HG02798 (cell line): ENCODE measurements around the gene COPG1.
A peak's percentile ranks its signal among the peaks of the same experiment; 100 is the strongest.
"Not testable (repeated sequence)": the region's sequence is repeated elsewhere in the genome, so short reads cannot be mapped to it uniquely, and the experiment has no call there.

Experiments used
- ATAC-seq: cut with Tn5 transposase; IDR thresholded peaks from one replicate; pipeline ENCODE4 v1.9.1; 2021; ENCODE audit warnings: mild to moderate bottlenecking; ENCODE audit not compliant: unreplicated experiment, poor library complexity

Gene COPG1, protein sequence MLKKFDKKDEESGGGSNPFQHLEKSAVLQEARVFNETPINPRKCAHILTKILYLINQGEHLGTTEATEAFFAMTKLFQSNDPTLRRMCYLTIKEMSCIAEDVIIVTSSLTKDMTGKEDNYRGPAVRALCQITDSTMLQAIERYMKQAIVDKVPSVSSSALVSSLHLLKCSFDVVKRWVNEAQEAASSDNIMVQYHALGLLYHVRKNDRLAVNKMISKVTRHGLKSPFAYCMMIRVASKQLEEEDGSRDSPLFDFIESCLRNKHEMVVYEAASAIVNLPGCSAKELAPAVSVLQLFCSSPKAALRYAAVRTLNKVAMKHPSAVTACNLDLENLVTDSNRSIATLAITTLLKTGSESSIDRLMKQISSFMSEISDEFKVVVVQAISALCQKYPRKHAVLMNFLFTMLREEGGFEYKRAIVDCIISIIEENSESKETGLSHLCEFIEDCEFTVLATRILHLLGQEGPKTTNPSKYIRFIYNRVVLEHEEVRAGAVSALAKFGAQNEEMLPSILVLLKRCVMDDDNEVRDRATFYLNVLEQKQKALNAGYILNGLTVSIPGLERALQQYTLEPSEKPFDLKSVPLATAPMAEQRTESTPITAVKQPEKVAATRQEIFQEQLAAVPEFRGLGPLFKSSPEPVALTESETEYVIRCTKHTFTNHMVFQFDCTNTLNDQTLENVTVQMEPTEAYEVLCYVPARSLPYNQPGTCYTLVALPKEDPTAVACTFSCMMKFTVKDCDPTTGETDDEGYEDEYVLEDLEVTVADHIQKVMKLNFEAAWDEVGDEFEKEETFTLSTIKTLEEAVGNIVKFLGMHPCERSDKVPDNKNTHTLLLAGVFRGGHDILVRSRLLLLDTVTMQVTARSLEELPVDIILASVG

DNA sequence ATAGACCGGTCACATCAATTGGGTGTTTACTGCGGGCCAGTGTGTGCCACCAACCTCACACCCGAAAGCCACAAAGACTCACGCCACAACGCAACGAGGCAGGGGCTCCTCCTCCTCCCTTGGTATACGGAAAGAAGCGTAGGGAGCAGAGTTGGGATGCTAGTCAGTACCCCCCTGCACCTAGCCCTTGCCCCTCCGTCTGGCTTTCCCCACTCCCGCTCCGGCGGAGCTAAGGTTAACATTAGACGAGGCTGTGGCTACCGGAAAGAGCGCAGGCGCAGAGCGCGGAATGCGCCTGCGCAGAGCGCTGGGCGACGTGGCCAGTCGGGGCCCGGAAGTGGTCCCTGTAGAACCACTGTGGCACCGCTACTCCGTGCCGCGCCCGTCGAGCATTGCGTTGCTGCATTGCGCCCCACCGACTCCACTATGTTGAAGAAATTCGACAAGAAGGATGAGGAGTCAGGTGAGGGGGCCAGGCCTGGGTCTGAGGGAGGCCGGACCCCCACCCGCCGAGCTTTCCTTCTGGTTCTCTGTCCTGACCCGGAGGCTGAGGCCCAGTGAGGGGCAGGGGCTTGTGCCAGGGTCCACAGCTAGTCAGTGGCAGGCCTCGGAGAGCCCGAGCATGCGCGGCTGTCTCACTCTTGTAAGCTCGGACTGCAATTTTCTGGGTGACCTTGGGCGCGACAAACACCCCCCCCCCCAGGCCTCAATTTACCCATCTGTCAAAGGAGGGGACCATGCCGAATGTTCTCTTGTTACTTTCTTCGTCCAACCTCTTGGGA is at the start of gene COPG1:
Gene COPG1, plus strand, starts transcription at position 323 of the 782 bp plus-strand sequence. Its CDS starts 104 bp downstream, at position 427.
- ATAC-seq = peak; percentile 86

DNA sequence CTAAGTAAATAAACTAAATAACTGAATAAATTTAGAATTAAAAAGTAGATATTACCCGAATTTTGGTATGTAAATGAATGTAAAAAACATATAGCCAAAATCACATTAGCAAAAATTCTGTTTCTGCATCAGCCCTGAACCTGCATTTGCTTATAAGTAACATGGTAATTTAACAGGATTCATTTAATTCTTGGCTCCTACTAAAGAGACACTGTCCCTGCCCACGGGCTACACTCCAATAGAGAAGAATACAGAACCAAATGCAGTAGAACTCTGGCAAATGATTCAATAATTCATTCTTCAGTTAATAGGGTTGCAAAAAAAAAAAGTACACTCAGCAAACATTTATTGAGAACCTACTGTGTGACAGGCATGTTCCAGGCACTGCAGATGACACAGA is 44.9 kb upstream of the COPG1 start:
- no peak for ATAC-seq

GRCh38 chr3:129205109-129205832 is 44.1 kb upstream of the COPG1 start:
- no peak for ATAC-seq

GRCh38 chr3:129207479-129207878 is 41.9 kb upstream of the COPG1 start:
- no peak for ATAC-seq

DNA sequence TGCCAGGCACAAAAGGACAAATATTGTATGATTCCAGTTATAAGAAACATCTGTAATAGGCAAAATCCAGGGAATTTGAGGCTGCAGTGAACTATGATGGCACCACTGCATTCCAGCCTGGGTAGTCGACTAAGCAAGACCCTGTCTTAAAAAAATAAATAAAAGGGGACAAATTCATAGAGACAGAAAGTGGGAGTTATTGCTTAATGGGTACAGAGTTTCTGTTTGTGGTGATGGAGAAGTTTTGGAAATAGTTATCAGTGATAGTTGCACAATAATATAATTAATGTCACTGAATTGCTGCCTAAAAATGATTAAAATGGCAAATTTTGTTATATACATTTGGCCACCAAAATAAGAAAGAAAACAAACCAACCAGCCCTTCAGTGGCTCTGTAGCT is 38.1 kb upstream of the COPG1 start:
- ATAC-seq = no peak

- no peak for ATAC-seq
Measured at GRCh38 chr3:129211772-129212171, 37.6 kb upstream of the COPG1 start.

- ATAC-seq = no peak
Measured at GRCh38 chr3:129213238-129213637, 36.2 kb upstream of the COPG1 start.

DNA sequence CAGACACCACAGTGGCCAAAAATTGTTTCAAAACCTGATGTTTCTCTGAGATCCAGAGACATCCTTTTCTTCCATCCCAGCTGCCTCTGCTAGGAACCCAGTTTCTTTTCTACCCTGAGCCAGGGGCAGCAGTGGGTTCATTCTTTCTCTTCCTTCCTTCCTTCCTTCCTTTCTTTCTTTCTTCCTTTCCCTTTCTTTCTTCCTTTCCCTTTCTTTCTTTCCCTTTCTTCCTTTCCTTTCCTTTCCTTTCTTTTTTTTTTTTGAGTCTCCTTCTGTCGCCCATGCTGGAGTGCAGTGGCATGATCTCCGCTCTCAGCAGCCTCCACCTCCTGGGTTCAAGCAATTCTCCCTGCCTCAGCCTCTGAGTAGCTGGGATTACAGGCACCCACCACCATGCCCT is 30.7 kb upstream of the COPG1 start:
- no peak for ATAC-seq

- not testable (repeated sequence) for ATAC-seq
Measured at GRCh38 chr3:129224387-129224786, 25.0 kb upstream of the COPG1 start.

- no peak for ATAC-seq
Measured at GRCh38 chr3:129224984-129225393, 24.4 kb upstream of the COPG1 start.

- no peak for ATAC-seq
Measured at GRCh38 chr3:129226374-129226773, 23.0 kb upstream of the COPG1 start.

DNA sequence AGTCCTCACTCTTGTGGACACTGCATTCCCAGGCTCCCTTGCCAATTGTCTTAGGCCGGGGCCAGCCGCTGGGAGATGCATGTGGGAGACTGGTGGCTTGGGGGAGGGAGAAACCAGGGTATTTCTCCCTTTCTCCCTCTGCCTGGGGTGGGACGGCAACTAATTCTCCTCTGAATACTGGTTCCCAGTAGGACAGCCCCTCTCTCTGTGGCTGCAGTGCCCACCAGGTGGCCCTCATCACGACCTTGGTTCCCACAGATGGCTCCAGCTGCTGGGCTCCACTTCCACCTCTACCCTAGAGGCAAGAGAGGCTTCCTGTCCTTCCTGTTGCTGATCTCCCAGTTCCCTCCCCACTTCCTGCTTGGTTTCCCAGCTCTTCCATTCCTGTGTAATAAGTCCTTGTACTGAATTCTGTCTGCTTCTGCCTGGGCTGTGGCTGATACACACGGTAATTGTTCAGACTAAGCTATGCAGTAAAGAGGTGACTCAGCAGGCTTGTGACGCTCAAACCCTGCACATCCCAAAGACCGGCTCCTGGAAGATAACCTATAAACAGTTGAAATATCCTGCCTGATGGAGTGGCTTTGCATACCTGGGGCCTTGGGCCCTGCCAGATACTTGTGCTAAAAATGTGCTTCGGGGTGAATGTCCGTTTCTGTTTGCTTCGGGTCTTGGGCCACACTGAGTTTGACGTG is 20.4 kb upstream of the COPG1 start:
- no peak for ATAC-seq

DNA sequence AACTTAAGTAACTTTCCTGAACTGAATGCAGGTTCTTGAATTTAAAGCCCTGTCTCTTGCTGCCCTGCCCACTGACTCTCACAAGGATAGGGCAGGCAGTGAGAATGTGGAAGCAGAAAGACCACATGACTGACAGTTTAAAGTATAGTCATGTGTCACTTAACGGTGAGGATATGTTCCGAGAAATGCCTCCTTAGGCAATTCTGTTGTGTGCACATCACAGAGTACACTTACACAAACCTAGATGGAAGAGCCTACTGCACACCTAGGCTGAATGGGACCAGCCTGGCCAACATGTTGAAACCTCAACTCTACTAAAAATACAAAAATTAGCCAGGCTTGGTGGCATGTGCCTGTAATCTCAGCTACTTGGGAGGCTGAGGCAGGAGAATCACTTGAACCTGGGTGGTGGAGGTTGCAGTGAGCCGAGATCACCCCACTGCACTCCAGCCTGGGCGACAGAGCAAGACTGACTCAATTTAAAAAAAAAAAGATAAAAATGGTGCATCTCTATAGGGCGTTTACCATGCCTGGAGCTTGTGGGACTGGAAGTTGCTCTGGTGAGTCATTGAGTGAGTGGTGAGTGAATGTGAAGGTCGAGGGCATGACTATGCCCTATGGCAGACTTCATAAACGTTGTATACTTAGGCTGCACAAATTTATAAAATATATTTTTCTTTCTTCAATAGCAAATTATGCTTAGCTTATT is 18.9 kb upstream of the COPG1 start:
- no peak for ATAC-seq

GRCh38 chr3:129231331-129232119 is 17.9 kb upstream of the COPG1 start:
- ATAC-seq = no peak

DNA sequence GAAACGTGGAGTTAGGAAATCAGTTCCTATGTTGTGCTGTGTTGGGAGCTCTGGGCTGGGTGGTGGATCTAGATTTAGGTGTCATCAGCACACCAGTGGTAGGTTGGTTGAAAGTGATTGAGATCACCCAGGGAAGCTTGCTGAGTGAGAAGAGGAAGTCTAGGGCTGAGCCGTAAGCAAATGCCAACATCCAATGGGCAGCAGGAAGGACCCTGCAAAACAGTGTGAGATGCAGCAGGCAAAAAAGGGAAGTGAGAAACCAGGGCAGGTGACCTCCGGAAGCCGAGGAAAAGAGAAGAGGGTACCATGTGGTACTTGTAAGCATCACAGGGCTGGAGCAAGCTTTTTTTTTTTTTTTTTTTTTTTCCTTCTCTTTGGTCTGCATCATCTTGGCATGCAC is 15.9 kb upstream of the COPG1 start:
- peak; percentile 84 for ATAC-seq

- no peak for ATAC-seq
Measured at GRCh38 chr3:129234441-129234840, 15.0 kb upstream of the COPG1 start.

DNA sequence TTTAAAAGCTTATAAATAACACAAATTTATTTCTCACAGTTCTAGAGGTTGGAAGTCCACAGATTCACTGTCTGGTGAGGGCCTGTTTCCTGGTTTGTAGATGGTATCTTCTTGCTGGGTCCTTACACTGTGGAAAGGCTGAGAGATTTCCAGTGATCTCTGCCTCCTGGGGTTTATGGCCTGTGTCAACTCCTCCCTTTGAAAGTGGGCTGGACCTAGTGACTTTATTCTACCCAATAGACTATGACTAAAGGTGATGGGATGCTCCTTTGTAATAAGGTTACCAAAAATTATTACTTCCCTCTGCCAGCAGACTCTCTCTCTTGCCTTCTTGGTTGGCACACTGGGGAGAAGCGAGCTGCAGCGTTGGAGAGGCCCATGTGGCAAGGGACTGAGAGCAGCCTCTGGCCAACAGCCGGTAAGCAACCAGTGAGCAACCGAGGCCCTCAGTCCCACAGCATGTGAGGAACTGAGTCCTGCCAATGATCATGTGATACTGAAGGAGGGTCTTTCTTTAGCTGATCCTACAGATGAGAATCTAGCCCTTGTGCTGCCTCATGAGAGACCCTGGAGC is 14.0 kb upstream of the COPG1 start:
- no peak for ATAC-seq
